HepG2 (cell line): ENCODE results near the gene AKR7A2. TPM values are rescaled to one million over a fixed set of nuclear protein-coding genes. Genes with fewer than 3 reads are reported as not detected.
"Not testable (repeated sequence)": the region's sequence is repeated elsewhere in the genome, so short reads cannot be mapped to it uniquely, and the experiment has no call there.

Source experiments
- ATAC-seq: fragments of 200-7000 bp; cut with Tn5 transposase; 3 replicates; pipeline ENCODE4 v1.9.1; 2020; ENCODE audit warnings: mild to moderate bottlenecking, moderate library complexity
- BruUV-seq: library from RNA; stranded (reverse); fragments of 400-500 nt; replicated peaks from 2 replicates; lab custom pipeline; 2021; lab: Mats Ljungman, UMichigan
- CTCF ChIA-PET: fragments of 300-600 bp; formaldehyde crosslinking; extraction: SDS; loops from one replicate; lab custom pipeline; 2021; ENCODE audit warnings: low total read pairs, inconsistent platforms, low intra/inter-chr PET ratio; lab: Yijun Ruan, JAX
- POLR2A ChIA-PET: fragments of 350-600 bp; sonication (Branson Sonifier 250); formaldehyde crosslinking; loops from one replicate; lab custom pipeline; 2020; ENCODE audit warnings: antibody characterized with exemption, inconsistent platforms; lab: Yijun Ruan, JAX
- DNase-seq: peaks from one replicate; pipeline ENCODE4 v3.0.0-alpha.2; 2015; ENCODE audit warnings: low spot score
- FAIRE-seq: peaks from 3 replicates; lab custom pipeline; 2011; peaks lifted over from hg19 to GRCh38; lab: Jason Lieb, UNC
- H2AFZ ChIP-seq: one replicate; pipeline ENCODE4 v1.6.1; 2011; ENCODE audit warnings: low read length, inconsistent platforms
- H3K27ac ChIP-seq: fragments of 300-600 bp; 3 replicates; pipeline ENCODE4 v1.8.0; 2011; ENCODE audit warnings: mixed run types, mild to moderate bottlenecking, mixed read lengths, low read length, inconsistent platforms; ENCODE audit not compliant: insufficient read depth; ENCODE audit errors: extremely low read length
- H3K27me3 ChIP-seq, 2 experiments: fragments of 200-600 bp in 1 of 2; 2 replicates in 1 of 2; 3 replicates in 1 of 2; pipeline versions ENCODE4 v1.6.0 to v1.8.0; 2011; ENCODE audit warnings: low read length in 2 of 2, mild to moderate bottlenecking in 2 of 2, moderate library complexity in 2 of 2, inconsistent platforms in 1 of 2; ENCODE audit not compliant: insufficient read depth in 2 of 2, control insufficient read depth in 1 of 2
- H3K36me3 ChIP-seq, 2 experiments: fragments of 200-600 bp in 1 of 2; replicated peaks in 1 of 2; 2 replicates in 1 of 2; 3 replicates in 1 of 2; pipeline versions ENCODE4 v1.5.1 to v1.8.0; 2011; ENCODE audit warnings: low read length in 2 of 2, inconsistent platforms in 1 of 2; ENCODE audit not compliant: insufficient read depth in 2 of 2, control insufficient read depth in 1 of 2
- H3K4me1 ChIP-seq: 2 replicates; pipeline ENCODE4 v1.5.1; 2012; ENCODE audit warnings: low read length, inconsistent platforms; ENCODE audit not compliant: insufficient read depth
- H3K4me2 ChIP-seq: 2 replicates; pipeline ENCODE4 v1.6.0; 2011; ENCODE audit warnings: low read depth, low read length, inconsistent platforms
- H3K4me3 ChIP-seq, 3 experiments: fragments of 200-600 bp in 1 of 3; sonication (generic), shearing (Covaris generic) in 1 of 3; replicated peaks in 1 of 3; 2 replicates each; pipeline ENCODE4 v1.5.1; 2011 to 2016; ENCODE audit warnings: low read length in 3 of 3, inconsistent platforms in 2 of 3, low read depth in 2 of 3, mild to moderate bottlenecking in 2 of 3, control low read depth in 1 of 3, mixed read lengths in 1 of 3; ENCODE audit not compliant: insufficient read depth in 1 of 3
- H3K79me2 ChIP-seq: one replicate; pipeline ENCODE4 v1.6.1; 2011; ENCODE audit warnings: low read length, inconsistent platforms; ENCODE audit not compliant: insufficient read depth
- H3K9ac ChIP-seq: 2 replicates; pipeline ENCODE4 v1.6.0; 2011; ENCODE audit warnings: mild to moderate bottlenecking, low read depth, low read length, inconsistent platforms; ENCODE audit not compliant: insufficient read depth
- H3K9me3 ChIP-seq: 2 replicates; pipeline ENCODE4 v1.5.1; 2012; ENCODE audit warnings: mild to moderate bottlenecking, low read length
- H4K20me1 ChIP-seq: 2 replicates; pipeline ENCODE4 v1.6.0; 2011; ENCODE audit warnings: inconsistent platforms, mild to moderate bottlenecking, low read length, moderate library complexity; ENCODE audit not compliant: insufficient read depth
- GATAD2A ChIP-seq: IDR thresholded peaks from 2 replicates; pipeline ENCODE4 v1.6.1; 2016
- HIC2 ChIP-seq: sonication (generic); formaldehyde crosslinking; IDR thresholded peaks from 2 replicates; pipeline ENCODE4 v1.9.0; 2022; ENCODE audit warnings: low read depth, missing genetic modification reagents
- HNRNPL ChIP-seq: fragments of 200-400 bp; formaldehyde crosslinking; IDR thresholded peaks from 2 replicates; pipeline ENCODE4 v1.6.1; 2017; ENCODE audit warnings: mild to moderate bottlenecking, low read depth, low read length
- MEIS1 ChIP-seq: sonication (generic); formaldehyde crosslinking; IDR thresholded peaks from 2 replicates; pipeline ENCODE4 v1.9.0; 2021; ENCODE audit warnings: mild to moderate bottlenecking, missing genetic modification reagents, moderate library complexity, borderline replicate concordance
- ZNF720 ChIP-seq: sonication (generic); formaldehyde crosslinking; IDR thresholded peaks from 2 replicates; pipeline ENCODE4 v1.4.0; 2020; ENCODE audit warnings: missing genetic modification reagents
- WGBS: methylation state at CpG from one replicate; pipeline ENCODE4 v1.1.6; 2017; ENCODE audit warnings: low lambda C conversion rate; 5-methylcytosine and 5-hydroxymethylcytosine counted together
- in situ Hi-C: cut with HindIII; loops from 2 replicates; pipeline ENCODE4 v1.10.0; 2017; ENCODE audit warnings: low pct_unique_long_range_greater_than_20kb; ENCODE audit not compliant: extremely low pct_ligation_motif_present
- intact Hi-C: fragments of 100-400 bp; cut with micrococcal nuclease; formaldehyde crosslinking; loops from one replicate; pipeline ENCODE4 v1.10.0; 2022; ENCODE audit not compliant: unreplicated experiment
- polyA plus RNA-seq, 8 experiments: library from polyadenylated mRNA; depleted of rRNA in 3 of 8; stranded (reverse) in 7 of 8; unstranded in 1 of 8; fragments of >200 nt; fragmentation: Illumina TruSeq in 4 of 8; extraction: Trizol in 4 of 8; gene quantifications; 2 replicates each; pipeline versions ENCODE4 v1.2.1 to v1.2.3, GENCODE V29; 2011 to 2016; ENCODE audit warnings: low read depth in 4 of 8, missing spikeins in 1 of 8, mixed read lengths in 1 of 8; ENCODE audit not compliant: insufficient read depth in 1 of 8
- total RNA-seq, 5 experiments: library from RNA; depleted of rRNA; stranded (reverse); fragments of >200 nt; fragmentation: Illumina TruSeq; extraction: Trizol; gene quantifications; 2 replicates each; pipeline ENCODE4 v1.2.3, GENCODE V29; 2016; ENCODE audit warnings: low read depth in 1 of 5
- TF ChIP-seq, protein P1 (sequence below): sonication (generic); formaldehyde crosslinking; IDR thresholded peaks from 2 replicates; pipeline ENCODE4 v1.9.0; 2022; ENCODE audit warnings: missing genetic modification reagents, mild to moderate bottlenecking, borderline replicate concordance

AKR7A2 gene
- total and polyA plus RNA-seq, 2 of the 13 experiments (the other 11 are each of a cell fraction or from before 2014, with no cell fraction given): 45.2 to 75.6 TPM

- WGBS: 97% methylated on average over 13 of the region's 13 CpGs
- Histone ChIP-seq H3K36me3 (0 out of 5 replicates have a peak, but pooled peaks cover 0 to 2% of the 10 kb centered on the region in 2 experiments), H3K4me3 (no peak overlapping the region), H2AFZ (no peak overlapping the region), H3K4me1 (peaks cover 16% of the 10 kb centered on the region), H3K9ac (no peak overlapping the region), H3K4me2 (no peak overlapping the region), H3K79me2 (no peaks in the 10 kb centered on the region), H4K20me1 (no peaks in the 10 kb centered on the region), H3K27ac (no peak overlapping the region), H3K27me3 (no peaks in the 10 kb centered on the region), H3K9me3 (no peaks in the 10 kb centered on the region)
- DNase-seq (no peak), ATAC-seq (no peak), FAIRE-seq (no peak)
- CTCF ChIA-PET: no interaction called here
- 0 out of 2 replicates have a peak, but pooled peaks have one; percentile 45 for TF ChIP-seq HNRNPL
- TF ChIP-seq MEIS1 (CRISPR knock-in tag): no peak
- TF ChIP-seq GATAD2A (CRISPR knock-in tag): no peak
- TF ChIP-seq, protein P1, sequence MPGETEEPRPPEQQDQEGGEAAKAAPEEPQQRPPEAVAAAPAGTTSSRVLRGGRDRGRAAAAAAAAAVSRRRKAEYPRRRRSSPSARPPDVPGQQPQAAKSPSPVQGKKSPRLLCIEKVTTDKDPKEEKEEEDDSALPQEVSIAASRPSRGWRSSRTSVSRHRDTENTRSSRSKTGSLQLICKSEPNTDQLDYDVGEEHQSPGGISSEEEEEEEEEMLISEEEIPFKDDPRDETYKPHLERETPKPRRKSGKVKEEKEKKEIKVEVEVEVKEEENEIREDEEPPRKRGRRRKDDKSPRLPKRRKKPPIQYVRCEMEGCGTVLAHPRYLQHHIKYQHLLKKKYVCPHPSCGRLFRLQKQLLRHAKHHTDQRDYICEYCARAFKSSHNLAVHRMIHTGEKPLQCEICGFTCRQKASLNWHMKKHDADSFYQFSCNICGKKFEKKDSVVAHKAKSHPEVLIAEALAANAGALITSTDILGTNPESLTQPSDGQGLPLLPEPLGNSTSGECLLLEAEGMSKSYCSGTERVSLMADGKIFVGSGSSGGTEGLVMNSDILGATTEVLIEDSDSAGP (CRISPR knock-in tag): no peak
- TF ChIP-seq ZNF720 (CRISPR knock-in tag): no peak
- intact Hi-C loops (no loop called here), in situ Hi-C loops (no loop called here)
- POLR2A ChIA-PET: no interaction called here
- no TSS peak for BruUV-seq
Observed at GRCh38 chr1:19287436-19288185, 24.3 kb downstream of the AKR7A2 start.

DNA sequence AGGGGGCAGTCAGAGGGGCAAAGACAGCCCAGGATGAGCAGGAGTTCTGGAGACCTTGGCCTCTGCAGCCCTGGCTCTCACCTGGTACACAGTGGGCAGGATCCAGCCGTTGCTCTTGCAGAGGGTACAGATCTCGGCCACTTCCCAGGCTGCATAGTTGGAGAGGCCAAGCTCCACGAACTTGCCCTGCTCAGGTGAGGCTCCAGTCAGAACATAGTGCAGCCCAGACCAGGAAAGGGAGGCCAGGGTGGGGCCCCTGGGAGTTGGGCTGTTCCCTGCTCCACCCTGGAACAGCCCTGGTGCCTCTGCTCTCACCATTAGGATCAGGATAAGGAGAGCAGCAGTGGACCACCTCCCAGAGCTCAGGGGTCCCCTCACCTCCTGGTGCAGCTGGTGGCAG lies 26.1 kb downstream of the AKR7A2 start:
- H2AFZ ChIP-seq, POLR2A ChIA-PET, H3K9me3 ChIP-seq, H4K20me1 ChIP-seq, in situ Hi-C loops, H3K27me3 ChIP-seq, BruUV-seq, H3K79me2 ChIP-seq, DNase-seq, H3K9ac ChIP-seq, intact Hi-C loops, H3K27ac ChIP-seq, FAIRE-seq, H3K4me3 ChIP-seq, H3K4me2 ChIP-seq, CTCF ChIA-PET, H3K36me3 ChIP-seq: not testable (repeated sequence)
- peaks cover 16% of the 10 kb centered on the region for H3K4me1 ChIP-seq
- no CpG with 5 or more reads among the region's 3 CpGs for WGBS
- ATAC-seq: peak; percentile 61
- TF ChIP-seq HIC2 (CRISPR knock-in tag): peak; percentile 39; the same call in 1 of the 2 replicates
